A673 (cell line): Measurements from ENCODE around the gene HDAC4.

Experiments used
- EZH2 ChIP-seq: fragments of 200-600 bp; sonication (generic); IDR thresholded peaks from 2 replicates; pipeline ENCODE4 v1.6.1; 2017; ENCODE audit warnings: borderline replicate concordance, low read depth, mild to moderate bottlenecking, mixed read lengths, antibody characterized with exemption, low read length; ENCODE audit not compliant: poor library complexity, severe bottlenecking
- TF ChIP-seq, protein P1 (sequence below): fragments of 300-800, 200-600 bp; sonication (generic); conservative IDR thresholded peaks from 2 replicates; pipeline ENCODE4 v1.5.1; 2017; ENCODE audit warnings: low read depth, mild to moderate bottlenecking, antibody characterized with exemption, low read length, moderate library complexity, mixed read lengths

- TF ChIP-seq, protein P1, sequence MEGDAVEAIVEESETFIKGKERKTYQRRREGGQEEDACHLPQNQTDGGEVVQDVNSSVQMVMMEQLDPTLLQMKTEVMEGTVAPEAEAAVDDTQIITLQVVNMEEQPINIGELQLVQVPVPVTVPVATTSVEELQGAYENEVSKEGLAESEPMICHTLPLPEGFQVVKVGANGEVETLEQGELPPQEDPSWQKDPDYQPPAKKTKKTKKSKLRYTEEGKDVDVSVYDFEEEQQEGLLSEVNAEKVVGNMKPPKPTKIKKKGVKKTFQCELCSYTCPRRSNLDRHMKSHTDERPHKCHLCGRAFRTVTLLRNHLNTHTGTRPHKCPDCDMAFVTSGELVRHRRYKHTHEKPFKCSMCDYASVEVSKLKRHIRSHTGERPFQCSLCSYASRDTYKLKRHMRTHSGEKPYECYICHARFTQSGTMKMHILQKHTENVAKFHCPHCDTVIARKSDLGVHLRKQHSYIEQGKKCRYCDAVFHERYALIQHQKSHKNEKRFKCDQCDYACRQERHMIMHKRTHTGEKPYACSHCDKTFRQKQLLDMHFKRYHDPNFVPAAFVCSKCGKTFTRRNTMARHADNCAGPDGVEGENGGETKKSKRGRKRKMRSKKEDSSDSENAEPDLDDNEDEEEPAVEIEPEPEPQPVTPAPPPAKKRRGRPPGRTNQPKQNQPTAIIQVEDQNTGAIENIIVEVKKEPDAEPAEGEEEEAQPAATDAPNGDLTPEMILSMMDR = no peak
- TF ChIP-seq EZH2 = no peak
These were observed 21.7 kb downstream of the HDAC4 start for GRCh38 chr2:239378918-239379640.
